ENCODE results near the gene HEXA. TPM values are rescaled to one million over a fixed set of nuclear protein-coding genes. Genes with fewer than 3 reads are reported as not detected.
A peak's percentile ranks its signal among the peaks of the same experiment; 100 is the strongest.

HEXA gene
- total and polyA plus RNA-seq, 9 of the 15 experiments (the other 6 are each of a cell fraction or from before 2014, with no cell fraction given) = 22.2 to 136 (median 68.9) TPM

GRCh38 chr15:72375846-72376581 is at the start of gene HEXA (continued):
- TF ChIP-seq MBD1 (CRISPR knock-in tag; IDR thresholded peaks at IDR 0.05) (no peak), CC2D1A (IDR thresholded peaks at IDR 0.05) (0 out of 2 replicates have a peak, but pooled peaks have one; percentile 32), ZNF407 (IDR thresholded peaks at IDR 0.05; ENCODE audit: low read depth) (no peak), MAZ (CRISPR knock-in tag; conservative IDR thresholded peaks at IDR 0.05 in 1 of 2, IDR thresholded peaks at IDR 0.05 in 1 of 2) (peak; percentile 99), ILF3 (IDR thresholded peaks at IDR 0.05; ENCODE audit: borderline replicate concordance) (no peak), PHF8 (IDR thresholded peaks at IDR 0.05; ENCODE audit: borderline replicate concordance, low read length) (peak; percentile 95), STAT5A (IDR thresholded peaks at IDR 0.05; ENCODE audit: borderline replicate concordance, low read length) (no peak), BCOR (IDR thresholded peaks at IDR 0.05) (peak; percentile 61; the same call in 1 of the 2 replicates), TCF7 (IDR thresholded peaks at IDR 0.05; ENCODE audit: borderline replicate concordance) (0 out of 2 replicates have a peak, but pooled peaks have one; percentile 66), PRDM10 (IDR thresholded peaks at IDR 0.05; ENCODE audit: partially characterized antibody) (peak; percentile 26)
